ENCODE data around the gene ABHD14A. TPM values are rescaled to one million over a fixed set of nuclear protein-coding genes. Genes with fewer than 3 reads are reported as not detected.

ABHD14A gene
- total RNA-seq, 5 donors from 2014 or later (not counting 1 experiment from before 2014, with no cell fraction given), result 14.3 to 26.5 (median 20.8) TPM

DNA sequence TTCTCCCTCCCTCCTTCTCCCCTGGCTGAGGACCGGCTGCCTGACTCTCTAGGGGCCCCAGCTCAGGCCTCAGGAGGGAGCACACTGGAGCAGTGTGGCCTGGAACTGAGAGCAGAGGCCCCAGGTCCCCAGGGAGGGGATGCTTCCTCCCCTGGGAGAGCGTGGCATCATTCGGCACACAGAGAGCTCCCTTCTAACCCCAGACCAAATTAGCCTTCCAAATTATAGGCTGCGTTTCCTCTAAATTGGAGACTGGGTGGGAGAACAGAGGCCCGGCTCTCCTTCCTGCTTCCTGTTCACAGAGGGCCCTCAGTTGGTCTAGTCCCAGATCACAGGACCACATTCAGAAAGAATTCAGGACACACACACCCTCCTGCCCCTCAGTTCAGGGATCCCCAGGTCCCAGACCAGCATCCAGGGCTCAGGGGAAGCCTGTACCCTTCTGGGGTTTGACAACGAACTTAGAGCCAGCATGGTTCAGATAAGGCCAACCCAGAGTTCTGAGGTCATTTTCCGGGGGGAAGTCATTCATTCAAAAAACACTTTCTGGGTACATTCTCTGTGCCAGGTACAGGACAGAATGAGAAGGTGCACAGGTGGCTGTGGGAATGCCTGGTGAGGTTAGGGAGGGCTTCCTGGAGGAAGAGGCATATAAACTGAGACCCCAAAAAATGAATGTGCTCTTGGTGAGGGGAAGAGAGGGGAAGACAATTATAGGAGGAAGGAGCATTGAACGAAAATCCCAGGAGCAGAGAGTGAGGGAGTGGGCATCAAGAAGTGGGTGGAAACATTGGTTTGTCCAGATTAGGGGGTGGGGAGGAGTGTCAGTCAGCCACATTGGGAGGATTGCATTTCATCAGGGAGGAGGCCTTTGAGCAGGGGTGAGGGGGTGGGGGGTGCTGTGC is 49.2 kb downstream of the ABHD14A start:
- no peaks in the 10 kb centered on the region for H3K27me3 ChIP-seq (replicated peaks in 1 of 2; ENCODE audit: control insufficient read depth in 2 of 2, extremely low read depth in 1 of 2, insufficient read depth in 2 of 2, low read length in 1 of 2)
- Mint-ChIP-seq H3K4me1 (peaks cover 0 to 9% (median 0%) of the 10 kb centered on the region in 3 donors), H3K27ac (no peak overlapping the region), H3K36me3 (no peaks in the 10 kb centered on the region), H3K27me3 (no peaks in the 10 kb centered on the region), H3K4me3 (no peak overlapping the region), H3K9me3 (no peaks in the 10 kb centered on the region)
- H3K9me3 ChIP-seq, result no peaks in the 10 kb centered on the region
- DNase-seq (no peak), ATAC-seq (replicated peaks in 1 of 4) (no peak)
- ChIA-PET CTCF (no interaction called here), POLR2A (interaction anchor here in 1 of 2 donors (0.6 kb wide), 1 partner anchor 518 kb away, joined by 4 read pairs; no protein-coding TSS in a partner anchor)
- H3K4me1 ChIP-seq (ENCODE audit: control insufficient read depth in 1 of 2, extremely low read depth in 1 of 2, insufficient read depth in 2 of 2, low read length in 2 of 2), result peaks cover 0 to 2% of the 10 kb centered on the region in 2 experiments
- H3K27ac ChIP-seq (ENCODE audit: low read length), result no peak overlapping the region
- 61% methylated on average over 3 of the region's 8 CpGs for WGBS (ENCODE audit: insufficient coverage)
- no peaks in the 10 kb centered on the region for H3K36me3 ChIP-seq (ENCODE audit: control insufficient read depth in 2 of 2, extremely low read depth in 1 of 2, insufficient read depth in 1 of 2, low read length in 1 of 2)
- H3K4me3 ChIP-seq (ENCODE audit: control insufficient read depth in 1 of 2, extremely low read depth in 1 of 2, low read length in 1 of 2), result no peak overlapping the region

DNA sequence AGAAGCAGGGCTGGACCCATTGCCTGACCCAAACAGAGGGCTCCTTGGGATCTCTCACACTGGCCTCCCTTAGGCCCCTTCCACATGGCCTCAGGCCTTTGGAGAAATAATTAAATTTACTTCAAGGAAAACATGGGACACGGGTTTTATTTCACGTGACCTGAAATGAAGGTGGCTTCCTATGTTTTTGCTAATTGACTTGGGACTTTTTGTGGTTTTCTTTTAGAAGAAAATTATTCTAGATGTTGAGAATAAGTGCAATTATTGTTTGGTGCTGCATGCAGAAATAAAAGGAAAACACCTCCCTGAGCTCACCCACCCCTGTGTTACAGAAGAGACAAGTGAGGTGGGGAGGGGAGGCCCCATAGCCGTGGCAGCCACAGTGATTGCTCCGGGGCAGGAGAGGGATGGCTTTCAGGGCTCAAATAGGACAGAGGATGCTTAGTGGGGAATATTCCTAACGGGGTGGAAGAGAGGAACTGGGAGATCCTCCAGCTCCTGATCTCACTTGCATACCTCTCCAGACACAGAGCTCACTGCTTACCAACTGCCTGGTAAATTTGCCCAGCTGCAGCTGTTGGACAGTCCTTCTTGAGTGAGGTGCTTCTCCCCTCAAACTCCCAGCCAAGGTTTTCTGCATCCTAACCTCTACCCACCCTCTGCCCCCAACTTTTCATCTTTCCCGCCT is 50.0 kb downstream of the ABHD14A start:
- H3K27ac Mint-ChIP-seq, result no peak overlapping the region
- H3K36me3 Mint-ChIP-seq, result no peaks in the 10 kb centered on the region
- CTCF ChIA-PET, result no interaction called here
- Histone ChIP-seq H3K36me3 (ENCODE audit: control insufficient read depth in 2 of 2, extremely low read depth in 1 of 2, insufficient read depth in 1 of 2, low read length in 1 of 2) (no peaks in the 10 kb centered on the region), H3K27me3 (replicated peaks in 1 of 2; ENCODE audit: control insufficient read depth in 2 of 2, extremely low read depth in 1 of 2, insufficient read depth in 2 of 2, low read length in 1 of 2) (no peaks in the 10 kb centered on the region), H3K9me3 (no peaks in the 10 kb centered on the region), H3K4me1 (ENCODE audit: control insufficient read depth in 1 of 2, extremely low read depth in 1 of 2, insufficient read depth in 2 of 2, low read length in 2 of 2) (peaks cover 0 to 2% of the 10 kb centered on the region in 2 experiments), H3K4me3 (ENCODE audit: control insufficient read depth in 1 of 2, extremely low read depth in 1 of 2, low read length in 1 of 2) (no peak overlapping the region), H3K27ac (ENCODE audit: low read length) (no peak overlapping the region)
- H3K4me1 Mint-ChIP-seq, result peaks cover 0 to 9% (median 0%) of the 10 kb centered on the region in 3 donors
- POLR2A ChIA-PET, result interaction anchor here in 1 of 2 donors (0.7 kb wide), 1 partner anchor 130 kb away, joined by 3 read pairs; no protein-coding TSS in a partner anchor
- DNase-seq (no peak), ATAC-seq (replicated peaks in 1 of 4) (no peak)
- no peak overlapping the region for H3K4me3 Mint-ChIP-seq
- H3K27me3 Mint-ChIP-seq, result no peaks in the 10 kb centered on the region
- no peaks in the 10 kb centered on the region for H3K9me3 Mint-ChIP-seq
- 79% methylated on average over 2 of the region's 6 CpGs for WGBS (ENCODE audit: insufficient coverage)

DNA sequence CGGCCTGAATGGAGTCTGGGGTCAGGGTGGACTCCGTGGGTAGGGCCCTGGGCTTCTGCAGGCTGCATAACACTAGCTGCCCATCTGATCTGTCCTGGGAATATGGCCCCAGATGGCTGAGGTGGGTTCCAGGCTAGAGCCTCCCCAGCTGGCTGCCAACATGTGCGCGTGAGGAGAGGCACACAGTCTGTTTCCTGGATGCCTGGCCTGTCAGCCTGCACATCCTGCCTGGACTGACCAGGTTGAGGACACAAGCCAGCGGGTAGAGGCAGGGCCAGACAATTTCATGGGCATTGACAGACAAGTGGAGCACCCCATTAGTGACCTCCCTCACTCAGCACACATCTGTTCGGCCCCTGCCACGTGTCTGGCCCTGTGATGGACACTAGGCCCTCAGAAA is 50.6 kb downstream of the ABHD14A start:
- no peak for DNase-seq
- Histone ChIP-seq H3K27me3 (replicated peaks in 1 of 2; ENCODE audit: control insufficient read depth in 2 of 2, extremely low read depth in 1 of 2, insufficient read depth in 2 of 2, low read length in 1 of 2) (no peaks in the 10 kb centered on the region), H3K4me1 (ENCODE audit: control insufficient read depth in 1 of 2, extremely low read depth in 1 of 2, insufficient read depth in 2 of 2, low read length in 2 of 2) (peaks cover 0 to 2% of the 10 kb centered on the region in 2 experiments), H3K27ac (ENCODE audit: low read length) (no peak overlapping the region), H3K36me3 (ENCODE audit: control insufficient read depth in 2 of 2, extremely low read depth in 1 of 2, insufficient read depth in 1 of 2, low read length in 1 of 2) (no peaks in the 10 kb centered on the region), H3K4me3 (ENCODE audit: control insufficient read depth in 1 of 2, extremely low read depth in 1 of 2, low read length in 1 of 2) (no peak overlapping the region), H3K9me3 (no peaks in the 10 kb centered on the region)
- 72% methylated on average over 7 of the region's 7 CpGs for WGBS (ENCODE audit: insufficient coverage)
- Mint-ChIP-seq H3K36me3 (no peaks in the 10 kb centered on the region), H3K27me3 (no peaks in the 10 kb centered on the region), H3K27ac (no peak overlapping the region), H3K4me1 (peaks cover 0 to 9% (median 0%) of the 10 kb centered on the region in 3 donors), H3K4me3 (no peak overlapping the region), H3K9me3 (no peaks in the 10 kb centered on the region)
- ChIA-PET POLR2A (interaction anchor here in 1 of 2 donors (0.7 kb wide), 1 partner anchor 130 kb away, joined by 3 read pairs; no protein-coding TSS in a partner anchor), CTCF (no interaction called here)
- ATAC-seq (replicated peaks in 1 of 4), result no peak

DNA sequence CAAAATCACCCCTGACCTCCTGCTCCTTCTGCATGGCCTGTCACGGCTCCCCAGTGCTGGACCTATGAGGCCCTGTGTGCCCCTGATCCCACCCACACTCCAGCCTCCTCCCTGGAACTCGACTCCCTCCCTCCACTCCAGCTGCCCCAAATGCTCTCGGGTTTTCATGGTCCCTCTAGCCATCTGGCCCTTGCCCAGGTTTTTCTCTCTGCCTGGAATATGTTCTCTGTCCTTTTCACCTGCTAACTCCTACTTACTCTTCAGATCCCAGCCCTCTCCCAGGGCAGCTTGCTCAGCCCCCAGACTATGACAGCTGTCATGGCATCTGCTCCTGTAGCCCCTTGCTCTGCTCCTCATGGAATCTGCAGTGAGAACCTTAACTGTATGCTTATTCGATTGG is 51.2 kb downstream of the ABHD14A start:
- H3K4me1 ChIP-seq (ENCODE audit: control insufficient read depth in 1 of 2, extremely low read depth in 1 of 2, insufficient read depth in 2 of 2, low read length in 2 of 2), result peaks cover 0 to 2% of the 10 kb centered on the region in 2 experiments
- Mint-ChIP-seq H3K4me1 (peaks cover 0 to 9% (median 0%) of the 10 kb centered on the region in 3 donors), H3K27ac (no peak overlapping the region), H3K9me3 (no peaks in the 10 kb centered on the region), H3K4me3 (no peak overlapping the region), H3K36me3 (no peaks in the 10 kb centered on the region), H3K27me3 (no peaks in the 10 kb centered on the region)
- H3K27ac ChIP-seq (ENCODE audit: low read length), result no peak overlapping the region
- ChIA-PET CTCF (no interaction called here), POLR2A (no interaction called here)
- no peaks in the 10 kb centered on the region for H3K9me3 ChIP-seq
- DNase-seq, result no peak
- ATAC-seq (replicated peaks in 1 of 4), result no peak
- H3K36me3 ChIP-seq (ENCODE audit: control insufficient read depth in 2 of 2, extremely low read depth in 1 of 2, insufficient read depth in 1 of 2, low read length in 1 of 2), result no peaks in the 10 kb centered on the region
- no peaks in the 10 kb centered on the region for H3K27me3 ChIP-seq (replicated peaks in 1 of 2; ENCODE audit: control insufficient read depth in 2 of 2, extremely low read depth in 1 of 2, insufficient read depth in 2 of 2, low read length in 1 of 2)
- no peak overlapping the region for H3K4me3 ChIP-seq (ENCODE audit: control insufficient read depth in 1 of 2, extremely low read depth in 1 of 2, low read length in 1 of 2)
- WGBS (ENCODE audit: insufficient coverage), result 73% methylated on average over 4 of the region's 4 CpGs

DNA sequence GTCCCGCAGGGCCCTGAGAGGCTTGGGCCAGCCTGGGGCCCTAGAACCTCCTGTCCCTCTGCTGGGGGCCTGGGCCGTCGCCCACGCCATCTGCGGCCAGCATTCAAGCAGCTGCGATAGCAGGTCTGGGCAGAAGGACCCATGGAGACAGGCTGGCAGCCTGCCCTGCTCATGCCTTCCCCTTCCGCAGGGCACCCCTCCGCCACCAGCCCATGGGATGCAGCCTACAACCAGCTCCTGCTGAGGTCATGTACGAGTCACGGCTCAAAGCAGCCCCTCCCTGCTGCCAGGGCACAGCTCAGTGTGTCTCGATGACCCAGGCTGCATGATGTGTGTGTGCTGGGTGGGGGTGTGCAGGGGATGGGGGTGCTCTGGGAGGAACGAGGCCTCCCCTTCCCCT is 53.7 kb downstream of the ABHD14A start:
- no peak overlapping the region for H3K27ac ChIP-seq (ENCODE audit: low read length)
- Mint-ChIP-seq H3K27me3 (no peaks in the 10 kb centered on the region), H3K4me1 (peaks cover 0 to 9% (median 0%) of the 10 kb centered on the region in 3 donors), H3K9me3 (no peaks in the 10 kb centered on the region), H3K4me3 (no peak overlapping the region), H3K27ac (no peak overlapping the region), H3K36me3 (no peaks in the 10 kb centered on the region)
- no peak for DNase-seq
- ChIA-PET POLR2A (no interaction called here), CTCF (no interaction called here)
- WGBS (ENCODE audit: insufficient coverage), result 92% methylated on average over 9 of the region's 12 CpGs
- no peak overlapping the region for H3K4me3 ChIP-seq (ENCODE audit: control insufficient read depth in 1 of 2, extremely low read depth in 1 of 2, low read length in 1 of 2)
- H3K9me3 ChIP-seq, result no peaks in the 10 kb centered on the region
- H3K36me3 ChIP-seq (ENCODE audit: control insufficient read depth in 2 of 2, extremely low read depth in 1 of 2, insufficient read depth in 1 of 2, low read length in 1 of 2), result no peaks in the 10 kb centered on the region
- peaks cover 0 to 4% of the 10 kb centered on the region in 2 experiments for H3K27me3 ChIP-seq (replicated peaks in 1 of 2; ENCODE audit: control insufficient read depth in 2 of 2, extremely low read depth in 1 of 2, insufficient read depth in 2 of 2, low read length in 1 of 2)
- H3K4me1 ChIP-seq (ENCODE audit: control insufficient read depth in 1 of 2, extremely low read depth in 1 of 2, insufficient read depth in 2 of 2, low read length in 2 of 2), result no peaks in the 10 kb centered on the region
- ATAC-seq (replicated peaks in 1 of 4), result no peak

DNA sequence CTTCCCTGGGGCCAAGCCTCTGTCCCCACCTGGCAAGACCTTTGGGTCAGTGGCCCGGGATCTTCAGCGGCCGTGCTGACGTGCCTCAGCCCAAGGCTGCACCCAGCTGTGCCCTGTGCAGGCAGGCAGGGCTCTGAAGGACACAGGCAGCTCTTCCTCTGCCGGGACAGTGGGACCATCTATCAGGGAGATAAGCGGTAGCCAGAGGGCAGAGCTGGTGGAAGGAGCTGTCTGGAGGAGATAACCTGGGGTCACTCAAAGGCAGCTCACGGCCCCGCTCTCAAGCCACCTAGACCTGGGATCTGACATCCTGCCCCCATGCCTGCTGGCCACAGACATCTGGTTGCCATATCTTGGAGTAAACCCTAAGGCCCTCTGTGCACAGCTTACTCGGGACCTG is 54.2 kb downstream of the ABHD14A start:
- H3K27ac Mint-ChIP-seq, result no peak overlapping the region
- POLR2A ChIA-PET, result no interaction called here

More for the DNA sequence above, 54.2 kb downstream of the ABHD14A start:
- no peaks in the 10 kb centered on the region for H3K36me3 Mint-ChIP-seq
- no peaks in the 10 kb centered on the region for H3K36me3 ChIP-seq (ENCODE audit: control insufficient read depth in 2 of 2, extremely low read depth in 1 of 2, insufficient read depth in 1 of 2, low read length in 1 of 2)
- H3K27ac ChIP-seq (ENCODE audit: low read length), result no peak overlapping the region
- no peaks in the 10 kb centered on the region for H3K9me3 ChIP-seq
- H3K4me3 Mint-ChIP-seq, result no peak overlapping the region
- no peaks in the 10 kb centered on the region for H3K9me3 Mint-ChIP-seq
- H3K4me3 ChIP-seq (ENCODE audit: control insufficient read depth in 1 of 2, extremely low read depth in 1 of 2, low read length in 1 of 2), result no peak overlapping the region
- CTCF ChIA-PET, result interaction anchor here in 1 of 2 donors (0.8 kb wide), 1 partner anchor 12 kb away, joined by 3 read pairs; no protein-coding TSS in a partner anchor
- no peaks in the 10 kb centered on the region for H3K27me3 Mint-ChIP-seq
- H3K4me1 Mint-ChIP-seq, result peaks cover 0 to 9% (median 0%) of the 10 kb centered on the region in 3 donors
- H3K4me1 ChIP-seq (ENCODE audit: control insufficient read depth in 1 of 2, extremely low read depth in 1 of 2, insufficient read depth in 2 of 2, low read length in 2 of 2), result no peaks in the 10 kb centered on the region
- WGBS (ENCODE audit: insufficient coverage), result 89% methylated on average over 9 of the region's 9 CpGs
- ATAC-seq (replicated peaks in 1 of 4), result no peak
- no peak for DNase-seq
- H3K27me3 ChIP-seq (replicated peaks in 1 of 2; ENCODE audit: control insufficient read depth in 2 of 2, extremely low read depth in 1 of 2, insufficient read depth in 2 of 2, low read length in 1 of 2), result peaks cover 0 to 4% of the 10 kb centered on the region in 2 experiments

Data from T-cell (primary cell).